DND-41 (cell line): ENCODE results near the gene PTPRD.

Experiments used
- ATAC-seq: fragments of 200-7000 bp; cut with Tn5 transposase; 3 replicates; pipeline ENCODE4 v1.9.1; 2021; ENCODE audit warnings: low read depth; ENCODE audit not compliant: insufficient read depth
- DNase-seq: peaks from one replicate; pipeline ENCODE4 v3.0.0-alpha.2; 2020
- H2AFZ ChIP-seq: 2 replicates; pipeline ENCODE4 v1.6.0; 2012; ENCODE audit warnings: low read depth, low read length
- H3K27ac ChIP-seq: 2 replicates; pipeline ENCODE4 v1.5.1; 2012; ENCODE audit warnings: low read length, inconsistent platforms
- H3K27me3 ChIP-seq: fragments of 200-600 bp; sonication (generic); 2 replicates; pipeline ENCODE4 v1.6.0; 2012; ENCODE audit warnings: low read length, mild to moderate bottlenecking, inconsistent platforms; ENCODE audit not compliant: insufficient read depth, poor library complexity
- H3K36me3 ChIP-seq: 2 replicates; pipeline ENCODE4 v1.5.1; 2012; ENCODE audit warnings: low read length, inconsistent platforms; ENCODE audit not compliant: insufficient read depth
- H3K4me1 ChIP-seq: 2 replicates; pipeline ENCODE4 v1.5.1; 2012; ENCODE audit warnings: mild to moderate bottlenecking, low read length; ENCODE audit not compliant: insufficient read depth
- H3K4me2 ChIP-seq: 2 replicates; pipeline ENCODE4 v1.6.0; 2012; ENCODE audit warnings: mild to moderate bottlenecking, moderate library complexity, low read length, inconsistent platforms; ENCODE audit not compliant: insufficient read depth
- H3K4me3 ChIP-seq, 2 experiments: fragments of 200-600 bp in 1 of 2; shearing (Covaris generic) in 1 of 2; 2 replicates each; pipeline ENCODE4 v1.5.1; 2012 to 2016; ENCODE audit warnings: inconsistent platforms in 2 of 2, low read length in 2 of 2, mild to moderate bottlenecking in 2 of 2, low read depth in 1 of 2, moderate library complexity in 1 of 2
- H3K79me2 ChIP-seq: 2 replicates; pipeline ENCODE4 v1.6.0; 2012; ENCODE audit warnings: low read length, inconsistent platforms; ENCODE audit not compliant: insufficient read depth
- H3K9ac ChIP-seq: 2 replicates; pipeline ENCODE4 v1.6.0; 2012; ENCODE audit warnings: low read depth, mild to moderate bottlenecking, inconsistent platforms, low read length, moderate library complexity
- H3K9me3 ChIP-seq: 2 replicates; pipeline ENCODE4 v1.5.1; 2012; ENCODE audit warnings: low read length, moderate library complexity, mild to moderate bottlenecking, inconsistent platforms; ENCODE audit not compliant: insufficient read depth, severe bottlenecking
- H4K20me1 ChIP-seq: 2 replicates; pipeline ENCODE4 v1.6.0; 2012; ENCODE audit warnings: low read length; ENCODE audit not compliant: insufficient read depth
- CTCF ChIP-seq: IDR thresholded peaks from 2 replicates; pipeline ENCODE4 v1.5.1; 2012; ENCODE audit warnings: borderline replicate concordance, low read length, moderate library complexity, mild to moderate bottlenecking; ENCODE audit not compliant: poor library complexity, severe bottlenecking; ENCODE audit errors: extremely low read depth
- EZH2 ChIP-seq: IDR thresholded peaks from 3 replicates; pipeline ENCODE4 v1.6.1; 2012; ENCODE audit warnings: borderline replicate concordance, low read depth, mild to moderate bottlenecking, moderate library complexity, low read length, inconsistent platforms; ENCODE audit not compliant: severe bottlenecking

Gene PTPRD

GRCh38 chr9:9743822-9744221 lies 869.0 kb downstream of the PTPRD start:
- H3K4me3 ChIP-seq: no peak overlapping the region
- H3K4me1 ChIP-seq: no peaks in the 10 kb centered on the region
- no peaks in the 10 kb centered on the region for H3K36me3 ChIP-seq
- H3K27ac ChIP-seq: no peak overlapping the region
- H3K79me2 ChIP-seq: no peaks in the 10 kb centered on the region
- no peak for TF ChIP-seq EZH2
- no peak for TF ChIP-seq CTCF
- no peaks in the 10 kb centered on the region for H3K9me3 ChIP-seq
- no peak for ATAC-seq
- H2AFZ ChIP-seq: no peak overlapping the region
- no peak overlapping the region for H3K4me2 ChIP-seq
- DNase-seq: no peak
- H3K27me3 ChIP-seq: no peaks in the 10 kb centered on the region
- no peak overlapping the region for H3K9ac ChIP-seq
- H4K20me1 ChIP-seq: no peaks in the 10 kb centered on the region

GRCh38 chr9:9730174-9730573 lies 882.6 kb downstream of the PTPRD start:
- Histone ChIP-seq H3K27me3 (no peaks in the 10 kb centered on the region), H2AFZ (no peak overlapping the region), H3K9me3 (no peaks in the 10 kb centered on the region), H3K79me2 (no peaks in the 10 kb centered on the region), H3K27ac (no peak overlapping the region), H4K20me1 (no peaks in the 10 kb centered on the region), H3K4me1 (no peaks in the 10 kb centered on the region), H3K36me3 (no peaks in the 10 kb centered on the region), H3K9ac (no peak overlapping the region), H3K4me2 (no peak overlapping the region), H3K4me3 (no peak overlapping the region)
- DNase-seq (no peak), ATAC-seq (no peak)
- TF ChIP-seq CTCF: no peak
- TF ChIP-seq EZH2: no peak

- Histone ChIP-seq H3K79me2 (no peaks in the 10 kb centered on the region), H3K36me3 (no peaks in the 10 kb centered on the region), H3K9me3 (no peaks in the 10 kb centered on the region), H3K4me2 (no peak overlapping the region), H4K20me1 (no peaks in the 10 kb centered on the region), H3K4me3 (no peak overlapping the region), H3K9ac (no peak overlapping the region), H3K4me1 (no peaks in the 10 kb centered on the region), H3K27me3 (no peaks in the 10 kb centered on the region), H3K27ac (no peak overlapping the region), H2AFZ (no peak overlapping the region)
- no peak for DNase-seq
- TF ChIP-seq EZH2 (no peak), CTCF (no peak)
- no peak for ATAC-seq
These were observed 883.7 kb downstream of the PTPRD start for GRCh38 chr9:9729082-9729481.
